ENCODE results near the gene NACC2.

The NACC2 gene

DNA sequence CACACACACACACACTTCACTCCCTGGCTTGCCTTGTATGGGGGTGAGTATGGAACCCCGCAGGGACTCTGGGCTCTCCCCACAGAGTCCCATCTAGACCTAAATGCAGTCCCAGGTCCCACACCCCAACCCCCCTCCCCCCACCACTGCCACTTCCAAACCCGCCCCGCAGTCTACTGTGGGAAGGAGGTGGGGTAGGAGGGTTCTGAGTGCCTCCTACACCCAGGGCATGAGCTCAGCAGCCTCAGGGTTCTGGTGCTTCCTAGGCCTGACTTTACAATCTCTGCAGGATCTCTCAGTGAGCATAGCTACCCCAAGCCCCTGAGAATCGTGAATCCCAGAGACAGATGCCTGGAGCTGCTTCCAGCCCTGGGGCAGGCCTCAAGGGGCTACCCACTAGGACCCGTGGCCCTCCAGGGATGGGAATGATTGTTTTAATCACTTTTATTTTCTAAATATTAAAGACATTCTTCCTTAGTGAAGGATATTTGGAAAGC lies 1.5 kb upstream of the NACC2 start:
- Histone ChIP-seq H3K9me3 (ENCODE audit: insufficient read depth, low read length) (no peaks in the 10 kb centered on the region), H3K27me3 (ENCODE audit: low read depth, low read length) (no peaks in the 10 kb centered on the region), H3K36me3 (replicated peaks; ENCODE audit: low read depth, low read length) (no peaks in the 10 kb centered on the region), H3K9ac (ENCODE audit: low read length) (no peak overlapping the region), H3K4me3 (ENCODE audit: low read length) (no peak overlapping the region), H4K20me1 (ENCODE audit: insufficient read depth, low read length) (no peaks in the 10 kb centered on the region), H3K27ac (ENCODE audit: low read length) (no peak overlapping the region), H2AFZ (ENCODE audit: low read depth, low read length) (no peak overlapping the region), H3K4me2 (ENCODE audit: low read length) (no peak overlapping the region), H3K4me1 (ENCODE audit: low read length) (no peaks in the 10 kb centered on the region), H3K79me2 (ENCODE audit: low read length) (no peaks in the 10 kb centered on the region)
- TF ChIP-seq CTCF (IDR thresholded peaks at IDR 0.05; ENCODE audit: low read depth, low read length) (no peak), EZH2phosphoT487 (IDR thresholded peaks at IDR 0.05; ENCODE audit: low read depth) (no peak)

DNA sequence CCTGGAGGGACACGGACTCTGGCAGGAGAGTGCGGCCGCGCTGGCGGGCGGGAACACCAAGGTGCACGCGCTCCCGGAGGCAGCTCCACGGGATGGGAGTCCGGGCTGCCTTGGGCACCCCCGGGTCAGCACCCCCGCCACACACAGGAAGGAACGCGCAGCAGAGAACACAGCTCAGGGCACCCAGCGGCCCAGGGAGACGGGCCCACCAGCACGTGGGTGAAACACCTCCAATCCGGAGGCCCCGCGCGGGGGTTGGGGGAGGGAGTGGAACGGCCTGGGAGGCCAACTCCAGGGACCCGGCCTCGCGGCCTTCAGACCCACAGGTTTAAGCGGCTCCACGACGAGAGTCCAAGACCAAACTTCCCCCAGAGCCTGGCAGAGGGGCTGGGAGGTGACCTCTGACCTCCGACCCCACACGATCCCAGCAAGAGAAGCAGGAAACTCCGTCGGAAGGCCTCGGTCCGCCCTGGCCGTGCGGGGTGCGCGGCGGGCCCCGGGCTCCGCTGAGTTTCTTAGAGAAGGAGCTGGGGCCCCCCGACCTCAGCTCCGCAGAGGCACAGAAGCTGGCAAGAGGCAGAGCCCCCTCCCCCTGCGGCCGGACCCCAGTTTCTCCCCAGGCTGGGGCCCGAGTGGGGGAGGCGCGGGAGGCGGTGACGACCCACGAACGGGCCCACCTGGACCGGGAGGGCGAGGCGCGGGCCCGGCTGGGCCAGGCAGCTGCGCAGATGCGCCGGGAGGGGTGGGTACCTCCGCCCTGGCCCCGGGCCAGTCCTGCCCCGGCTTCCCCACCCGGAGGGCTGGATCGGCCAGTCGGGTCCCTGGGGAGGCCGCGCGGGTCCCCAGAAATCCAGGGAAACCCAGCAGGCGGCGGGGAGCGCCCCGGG lies 851 bp downstream of the NACC2 start:
- no peak overlapping the region for H3K4me2 ChIP-seq (ENCODE audit: low read length)
- H3K9me3 ChIP-seq (ENCODE audit: insufficient read depth, low read length): no peaks in the 10 kb centered on the region
- no peaks in the 10 kb centered on the region for H3K79me2 ChIP-seq (ENCODE audit: low read length)
- no peak overlapping the region for H2AFZ ChIP-seq (ENCODE audit: low read depth, low read length)
- H3K4me3 ChIP-seq (ENCODE audit: low read length): no peak overlapping the region
- H4K20me1 ChIP-seq (ENCODE audit: insufficient read depth, low read length): no peaks in the 10 kb centered on the region
- no peaks in the 10 kb centered on the region; the same call in 1 of the 2 replicates for H3K4me1 ChIP-seq (ENCODE audit: low read length)
- TF ChIP-seq CTCF (IDR thresholded peaks at IDR 0.05; ENCODE audit: low read depth, low read length) (no peak), EZH2phosphoT487 (IDR thresholded peaks at IDR 0.05; ENCODE audit: low read depth) (no peak)
- no peak overlapping the region for H3K27ac ChIP-seq (ENCODE audit: low read length)
- no peak overlapping the region for H3K9ac ChIP-seq (ENCODE audit: low read length)
- H3K27me3 ChIP-seq (ENCODE audit: low read depth, low read length): 0 out of 2 replicates have a peak, but pooled peaks cover 1% of the 10 kb centered on the region
- no peaks in the 10 kb centered on the region for H3K36me3 ChIP-seq (replicated peaks; ENCODE audit: low read depth, low read length)

DNA sequence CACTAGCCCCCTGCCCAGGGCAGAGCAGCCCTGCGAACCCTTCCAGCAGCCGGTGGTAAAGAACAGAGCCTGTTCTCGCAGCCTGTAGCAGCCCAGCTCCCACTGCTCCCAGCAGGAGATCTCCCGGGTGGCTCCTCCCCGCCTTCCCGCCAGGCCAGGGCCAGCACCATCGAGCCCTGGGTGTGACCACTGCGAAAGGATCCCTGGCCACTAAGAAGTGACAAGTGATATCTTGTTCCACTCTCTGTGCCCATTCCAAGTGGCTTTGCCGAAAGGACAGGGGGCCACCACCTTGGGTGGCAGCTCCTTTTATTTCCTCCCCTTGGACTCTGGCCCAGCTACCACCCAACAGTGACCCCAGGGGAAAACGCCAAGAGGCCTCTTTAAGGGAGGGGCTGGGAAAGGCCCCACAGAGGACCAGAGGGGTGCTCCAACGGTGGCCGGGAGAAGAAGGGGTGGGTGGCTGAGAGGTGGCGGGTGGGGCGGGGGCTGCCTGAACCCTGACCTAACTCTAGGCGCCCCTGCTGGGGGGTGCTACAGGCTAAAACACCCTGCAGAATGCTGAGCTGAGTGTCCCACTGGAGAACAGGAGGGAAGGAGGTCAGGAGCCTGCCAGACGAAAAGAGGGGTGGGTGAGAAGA lies 1.6 kb downstream of the NACC2 start:
- TF ChIP-seq CTCF (IDR thresholded peaks at IDR 0.05; ENCODE audit: low read depth, low read length) (no peak), EZH2phosphoT487 (IDR thresholded peaks at IDR 0.05; ENCODE audit: low read depth) (no peak)

GRCh38 chr9:136092741-136093140 lies 2.3 kb downstream of the NACC2 start:
- H3K27me3 ChIP-seq (ENCODE audit: low read depth, low read length): peaks cover 15% of the 10 kb centered on the region; the same call in 1 of the 2 replicates
- no peak for TF ChIP-seq CTCF (IDR thresholded peaks at IDR 0.05; ENCODE audit: low read depth, low read length)
- no peak for TF ChIP-seq EZH2phosphoT487 (IDR thresholded peaks at IDR 0.05; ENCODE audit: low read depth)
- no peaks in the 10 kb centered on the region for H3K9me3 ChIP-seq (ENCODE audit: insufficient read depth, low read length)
- no peaks in the 10 kb centered on the region for H3K36me3 ChIP-seq (replicated peaks; ENCODE audit: low read depth, low read length)
- no peaks in the 10 kb centered on the region for H3K79me2 ChIP-seq (ENCODE audit: low read length)
- H3K4me3 ChIP-seq (ENCODE audit: low read length): no peak overlapping the region
- H3K4me2 ChIP-seq (ENCODE audit: low read length): no peak overlapping the region
- H2AFZ ChIP-seq (ENCODE audit: low read depth, low read length): no peak overlapping the region
- no peaks in the 10 kb centered on the region for H4K20me1 ChIP-seq (ENCODE audit: insufficient read depth, low read length)
- no peak overlapping the region for H3K9ac ChIP-seq (ENCODE audit: low read length)
- H3K27ac ChIP-seq (ENCODE audit: low read length): no peak overlapping the region
- H3K4me1 ChIP-seq (ENCODE audit: low read length): no peaks in the 10 kb centered on the region; the same call in 1 of the 2 replicates

More for the DNA sequence above, 1.6 kb downstream of the NACC2 start:
- Histone ChIP-seq H3K36me3 (replicated peaks; ENCODE audit: low read depth, low read length) (no peaks in the 10 kb centered on the region), H3K79me2 (ENCODE audit: low read length) (no peaks in the 10 kb centered on the region), H3K27me3 (ENCODE audit: low read depth, low read length) (peaks cover 9% of the 10 kb centered on the region; the same call in 1 of the 2 replicates), H3K4me2 (ENCODE audit: low read length) (no peak overlapping the region), H3K4me1 (ENCODE audit: low read length) (no peaks in the 10 kb centered on the region; the same call in 1 of the 2 replicates), H3K9me3 (ENCODE audit: insufficient read depth, low read length) (no peaks in the 10 kb centered on the region), H3K27ac (ENCODE audit: low read length) (no peak overlapping the region), H3K9ac (ENCODE audit: low read length) (no peak overlapping the region), H4K20me1 (ENCODE audit: insufficient read depth, low read length) (no peaks in the 10 kb centered on the region), H3K4me3 (ENCODE audit: low read length) (no peak overlapping the region), H2AFZ (ENCODE audit: low read depth, low read length) (no peak overlapping the region)

Measured in OCI-LY3 (cell line).